Lower leg skin (tissue), 4 donors: ENCODE measurements around the gene POC1B. TPM values are rescaled to one million over a fixed set of nuclear protein-coding genes. Genes with fewer than 3 reads are reported as not detected.
A peak's percentile ranks its signal among the peaks of the same experiment; 100 is the strongest.

ENCODE experiments used
- DNase-seq, 2 donors: peaks; one replicate each; pipeline ENCODE4 v3.0.0-alpha.2; 2019; ENCODE audit warnings: low spot score in 2 of 2
- H3K4me3 ChIP-seq: fragments of 200-600 bp; sonication (generic); 2 replicates; pipeline ENCODE4 v1.5.1; 2017; ENCODE audit warnings: mild to moderate bottlenecking, low read depth; ENCODE audit not compliant: poor library complexity, severe bottlenecking
- POLR2A ChIP-seq, 2 donors: fragments of 450-650 bp; IDR thresholded peaks; one replicate each; pipeline ENCODE4 v1.6.1; 2016 to 2017; ENCODE audit warnings: antibody characterized with exemption in 2 of 2, mild to moderate bottlenecking in 1 of 2, moderate library complexity in 1 of 2
- WGBS, 2 donors: methylation state at CpG; one replicate each; pipeline ENCODE4 v1.1.5; 2018; 5-methylcytosine and 5-hydroxymethylcytosine counted together
- intact Hi-C: fragments of 100-400 bp; cut with DNase I; formaldehyde crosslinking; loops from one replicate; pipeline ENCODE4 v1.15.0; 2023; ENCODE audit warnings: low total_unique reads
- total RNA-seq, 4 donors: library from RNA; depleted of rRNA; stranded (reverse); fragments of >200 nt; gene quantifications; one replicate each; pipeline ENCODE4 v1.1.0, GENCODE V29; 2016
- TF ChIP-seq, protein P1 (sequence below), 3 donors: fragments of 450-650 bp; IDR thresholded peaks; one replicate each; pipeline ENCODE4 v1.5.1; 2016; ENCODE audit warnings: antibody characterized with exemption in 3 of 3, mild to moderate bottlenecking in 3 of 3, moderate library complexity in 2 of 3

Gene POC1B
- total RNA-seq, result 10 to 100 TPM; 10.5 to 15.9 (median 14.7) TPM

DNA sequence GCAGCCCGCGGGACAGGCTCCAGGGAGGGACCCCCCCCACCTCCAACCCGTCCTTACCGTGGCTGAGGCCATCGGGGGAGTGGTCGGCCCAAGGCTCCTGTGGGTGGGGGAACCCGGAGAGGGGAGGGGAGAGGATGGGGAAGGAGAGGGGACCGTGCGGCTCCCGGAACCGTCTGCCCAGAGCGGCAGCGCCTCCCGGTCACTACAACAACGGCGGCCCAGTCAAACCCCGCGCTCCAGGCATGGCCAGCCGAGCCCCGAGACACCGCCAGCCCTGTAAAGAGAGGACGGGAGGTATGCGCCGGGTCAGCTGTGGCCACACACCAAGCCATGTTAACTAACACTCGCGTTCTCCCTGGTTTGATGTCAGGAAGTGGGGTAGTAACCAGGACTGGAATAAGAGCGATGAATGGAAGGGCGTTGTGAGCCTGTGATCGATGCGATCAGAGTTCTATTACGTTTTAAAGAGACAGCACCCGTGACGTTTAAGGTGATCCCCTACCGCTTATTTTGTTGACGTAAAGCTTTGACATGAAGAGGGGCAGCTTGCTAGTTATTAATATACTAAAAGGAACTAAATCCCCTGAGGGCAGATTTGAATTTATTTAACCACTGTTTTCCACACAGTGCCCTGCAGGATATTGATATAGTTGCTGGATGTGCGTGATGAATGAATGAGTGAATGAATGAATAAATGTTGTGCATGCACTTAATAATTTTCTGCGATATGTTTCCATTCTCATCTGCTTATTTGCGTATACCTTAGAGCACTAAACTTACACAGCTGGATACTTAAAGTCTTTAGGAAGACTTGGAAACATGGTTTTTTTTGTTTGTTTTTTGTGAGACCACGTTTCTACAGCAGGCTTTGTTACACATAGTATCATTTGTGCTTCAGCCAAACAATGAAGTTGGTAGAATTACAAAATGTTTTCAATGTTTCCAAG lies at the start of gene POC1B:
Gene POC1B (minus strand): TSS at position 224 of the 947 bp plus-strand sequence. CDS start 152 bp downstream, at position 72.
- intact Hi-C loops, result loop anchor here (10.0 kb wide), 2 partner anchors 481 to 511 kb away; no protein-coding TSS in a partner anchor
- DNase-seq, result peak; percentile 73 to 96
- WGBS, 2 donors, result 1% methylated on average over 30 to 38 of the region's 39 CpGs
- peak within 1 kb of the TSS; percentile 97 for H3K4me3 ChIP-seq
- TF ChIP-seq POLR2A (IDR thresholded peaks at IDR 0.05), result no peak
- TF ChIP-seq, protein P1, sequence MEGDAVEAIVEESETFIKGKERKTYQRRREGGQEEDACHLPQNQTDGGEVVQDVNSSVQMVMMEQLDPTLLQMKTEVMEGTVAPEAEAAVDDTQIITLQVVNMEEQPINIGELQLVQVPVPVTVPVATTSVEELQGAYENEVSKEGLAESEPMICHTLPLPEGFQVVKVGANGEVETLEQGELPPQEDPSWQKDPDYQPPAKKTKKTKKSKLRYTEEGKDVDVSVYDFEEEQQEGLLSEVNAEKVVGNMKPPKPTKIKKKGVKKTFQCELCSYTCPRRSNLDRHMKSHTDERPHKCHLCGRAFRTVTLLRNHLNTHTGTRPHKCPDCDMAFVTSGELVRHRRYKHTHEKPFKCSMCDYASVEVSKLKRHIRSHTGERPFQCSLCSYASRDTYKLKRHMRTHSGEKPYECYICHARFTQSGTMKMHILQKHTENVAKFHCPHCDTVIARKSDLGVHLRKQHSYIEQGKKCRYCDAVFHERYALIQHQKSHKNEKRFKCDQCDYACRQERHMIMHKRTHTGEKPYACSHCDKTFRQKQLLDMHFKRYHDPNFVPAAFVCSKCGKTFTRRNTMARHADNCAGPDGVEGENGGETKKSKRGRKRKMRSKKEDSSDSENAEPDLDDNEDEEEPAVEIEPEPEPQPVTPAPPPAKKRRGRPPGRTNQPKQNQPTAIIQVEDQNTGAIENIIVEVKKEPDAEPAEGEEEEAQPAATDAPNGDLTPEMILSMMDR (IDR thresholded peaks at IDR 0.05), result no peak

DNA sequence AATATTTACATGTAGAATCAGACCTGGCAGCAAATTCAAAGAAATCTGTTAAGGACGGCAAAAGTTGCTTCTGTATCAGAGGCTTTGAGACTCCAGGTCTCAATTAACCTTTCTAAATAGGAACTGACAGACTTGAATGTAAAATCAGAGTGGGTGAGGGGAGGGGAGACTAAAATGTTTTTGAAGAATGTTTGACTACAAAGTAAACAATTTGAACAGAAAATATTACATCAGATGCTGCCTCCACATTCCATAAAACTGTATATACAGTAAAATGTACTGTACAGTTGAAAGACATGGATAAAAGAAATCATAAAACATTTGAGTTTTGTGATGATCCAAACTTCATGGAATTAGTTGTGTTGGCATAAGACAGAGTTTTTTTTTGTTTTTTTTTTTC lies 49.5 kb upstream of the POC1B start:
- H3K4me3 ChIP-seq, result no peak overlapping the region
- intact Hi-C loops, result no loop called here
- no peak for DNase-seq
- WGBS, 2 donors, result 73 to 76% methylated on average over 1 of the region's 1 CpG
- no peak for TF ChIP-seq POLR2A (IDR thresholded peaks at IDR 0.05)
- TF ChIP-seq, protein P1 (IDR thresholded peaks at IDR 0.05), result no peak

DNA sequence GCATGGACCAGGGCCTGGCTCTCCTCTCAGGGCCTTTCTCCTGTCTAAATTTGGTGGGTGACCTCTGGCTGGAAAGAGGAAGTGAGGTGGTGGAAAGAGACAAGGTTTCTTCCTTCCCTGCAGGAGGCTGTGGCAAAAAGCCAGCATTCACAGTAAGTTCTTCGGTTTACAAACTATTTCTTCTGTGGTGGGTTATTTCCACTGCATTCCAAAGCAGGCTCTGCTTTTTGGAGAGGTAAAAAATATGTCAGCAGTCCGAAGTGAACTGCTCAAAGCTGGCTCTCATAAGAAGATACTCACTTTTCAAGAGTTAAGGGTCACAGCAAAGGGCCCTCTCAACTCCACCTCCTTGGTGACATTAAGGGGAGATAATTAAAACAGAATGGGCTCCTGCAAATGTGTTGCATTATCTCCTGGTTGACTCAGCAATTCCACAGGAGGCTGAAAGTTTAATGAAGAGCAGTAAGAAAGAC lies 48.9 kb upstream of the POC1B start:
- DNase-seq, result no peak
- H3K4me3 ChIP-seq, result no peak overlapping the region
- intact Hi-C loops, result no loop called here
- 36 to 50% methylated on average over 2 of the region's 2 CpGs for WGBS, 2 donors
- TF ChIP-seq, protein P1 (IDR thresholded peaks at IDR 0.05), result no peak
- no peak for TF ChIP-seq POLR2A (IDR thresholded peaks at IDR 0.05)

DNA sequence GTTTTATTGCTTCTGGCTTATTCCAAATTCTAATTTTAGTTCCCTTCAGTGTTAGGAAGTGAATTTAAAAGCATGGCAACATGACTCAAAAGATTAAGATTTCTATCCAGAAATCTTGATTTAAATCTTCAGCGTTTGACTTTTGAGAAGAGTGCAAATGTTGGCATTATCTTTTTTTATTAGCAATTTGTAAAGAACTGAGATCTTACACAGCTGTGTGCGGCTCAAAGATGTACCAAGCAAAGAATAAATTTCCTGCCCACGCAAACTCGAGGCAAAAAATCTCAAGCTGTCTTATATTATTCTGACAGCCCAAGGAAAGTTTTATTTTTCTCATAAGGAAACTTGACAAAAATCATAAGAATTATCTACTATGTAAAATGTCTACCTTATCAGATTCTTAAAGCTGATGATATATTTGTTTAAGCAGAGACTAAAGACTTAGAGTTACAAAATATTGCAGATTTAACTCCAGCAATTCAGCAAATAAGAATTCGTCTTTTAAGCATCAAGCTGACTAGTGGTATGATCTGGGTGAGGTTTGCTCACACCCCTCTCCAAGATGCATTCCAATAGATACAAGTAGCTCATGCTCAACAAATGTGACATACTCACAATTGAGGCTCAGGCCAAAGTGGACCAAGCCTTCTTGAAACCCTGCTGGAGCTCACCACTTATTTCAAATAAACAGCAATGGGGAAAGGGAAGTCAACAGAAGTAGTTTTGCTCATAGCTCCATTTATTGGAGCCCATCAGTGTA lies 47.4 kb upstream of the POC1B start:
- intact Hi-C loops, result no loop called here
- no peak overlapping the region for H3K4me3 ChIP-seq
- 37 to 42% methylated on average over 5 of the region's 5 CpGs for WGBS, 2 donors
- no peak for TF ChIP-seq POLR2A (IDR thresholded peaks at IDR 0.05)
- TF ChIP-seq, protein P1 (IDR thresholded peaks at IDR 0.05), result no peak
- DNase-seq, result no peak

DNA sequence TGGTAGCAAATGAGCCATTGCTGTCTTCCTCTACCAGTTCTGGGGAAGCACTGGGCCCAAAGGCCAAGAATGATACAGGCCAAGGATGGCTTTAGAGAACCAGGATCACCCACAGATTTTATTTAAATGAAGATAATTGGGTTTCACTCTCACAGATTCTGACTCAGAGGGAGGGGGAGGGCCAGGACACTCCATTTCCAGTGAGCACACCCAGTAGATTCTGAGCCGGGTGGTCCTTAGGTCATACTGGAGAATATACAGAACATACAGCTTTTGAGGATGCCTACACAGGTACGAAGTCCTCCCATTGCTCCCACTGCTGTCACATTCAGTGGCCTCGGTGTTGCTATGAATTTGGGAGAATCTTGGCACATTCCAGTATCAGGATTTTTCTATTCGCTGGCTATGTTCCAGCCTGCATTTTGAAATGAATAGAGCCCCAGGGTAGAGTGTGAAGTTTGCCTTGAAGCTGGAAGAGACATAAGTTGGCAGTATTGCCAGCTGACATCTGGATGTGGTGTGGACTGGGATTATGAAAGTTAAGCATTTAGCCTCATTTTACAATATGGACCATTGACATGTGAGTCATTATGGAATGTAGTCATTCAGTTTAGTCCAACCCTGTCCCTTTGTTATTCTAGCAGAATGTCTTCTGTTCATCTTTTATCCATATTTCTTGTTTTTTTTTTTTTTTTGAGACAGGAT lies 45.8 kb upstream of the POC1B start:
- DNase-seq, result peak in 1 of 2 donors; percentile 16
- TF ChIP-seq, protein P1 (IDR thresholded peaks at IDR 0.05), result no peak
- TF ChIP-seq POLR2A (IDR thresholded peaks at IDR 0.05), result no peak
- 59 to 61% methylated on average over 4 of the region's 4 CpGs for WGBS, 2 donors
- no peak overlapping the region for H3K4me3 ChIP-seq
- intact Hi-C loops, result no loop called here
